GM18861 (cell line): Measurements from ENCODE around the gene OR4S1.
"Not testable (repeated sequence)": the region's sequence is repeated elsewhere in the genome, so short reads cannot be mapped to it uniquely, and the experiment has no call there.

Experiments used
- ATAC-seq: cut with Tn5 transposase; IDR thresholded peaks from one replicate; pipeline ENCODE4 v1.9.1; 2021; ENCODE audit not compliant: unreplicated experiment

Gene OR4S1, protein sequence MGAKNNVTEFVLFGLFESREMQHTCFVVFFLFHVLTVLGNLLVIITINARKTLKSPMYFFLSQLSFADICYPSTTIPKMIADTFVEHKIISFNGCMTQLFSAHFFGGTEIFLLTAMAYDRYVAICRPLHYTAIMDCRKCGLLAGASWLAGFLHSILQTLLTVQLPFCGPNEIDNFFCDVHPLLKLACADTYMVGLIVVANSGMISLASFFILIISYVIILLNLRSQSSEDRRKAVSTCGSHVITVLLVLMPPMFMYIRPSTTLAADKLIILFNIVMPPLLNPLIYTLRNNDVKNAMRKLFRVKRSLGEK

DNA sequence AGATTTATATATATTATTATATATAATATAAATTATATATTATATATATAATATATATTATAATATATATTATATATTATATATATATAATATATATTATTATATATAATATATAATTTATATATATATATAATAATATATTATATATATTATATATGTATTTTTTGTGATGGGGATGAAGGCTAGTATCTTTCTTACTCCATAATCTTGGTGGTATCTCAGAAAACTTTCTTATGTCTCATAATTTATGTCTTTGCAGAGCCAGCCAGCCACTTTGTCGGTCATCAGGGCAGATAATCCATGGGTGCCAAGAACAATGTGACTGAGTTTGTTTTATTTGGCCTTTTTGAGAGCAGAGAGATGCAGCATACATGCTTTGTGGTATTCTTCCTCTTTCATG lies at the start of gene OR4S1:
Gene OR4S1, plus strand, starts transcription at position 301 of the 400 bp plus-strand sequence. Its CDS starts 0 bp downstream, at position 301.
- no peak for ATAC-seq

DNA sequence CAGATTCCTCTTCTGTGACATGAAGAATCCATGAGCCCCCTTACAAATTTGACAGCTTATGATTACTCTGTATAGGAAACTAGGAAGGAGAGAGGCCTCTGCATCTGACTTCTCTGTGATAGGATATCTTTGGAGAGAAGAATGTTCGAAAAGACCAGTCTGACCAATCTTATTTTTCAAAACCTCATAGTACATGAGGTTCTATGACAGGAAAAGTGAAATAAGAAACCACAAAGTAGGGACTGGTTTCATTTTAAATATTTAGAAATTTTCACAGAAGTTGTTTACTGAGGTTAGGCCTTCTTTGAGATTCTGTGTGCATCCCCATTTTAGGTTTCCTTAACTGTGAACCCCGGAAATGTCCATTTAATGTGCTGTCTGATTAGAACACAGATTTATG lies 44.4 kb upstream of the OR4S1 start:
- ATAC-seq = no peak

DNA sequence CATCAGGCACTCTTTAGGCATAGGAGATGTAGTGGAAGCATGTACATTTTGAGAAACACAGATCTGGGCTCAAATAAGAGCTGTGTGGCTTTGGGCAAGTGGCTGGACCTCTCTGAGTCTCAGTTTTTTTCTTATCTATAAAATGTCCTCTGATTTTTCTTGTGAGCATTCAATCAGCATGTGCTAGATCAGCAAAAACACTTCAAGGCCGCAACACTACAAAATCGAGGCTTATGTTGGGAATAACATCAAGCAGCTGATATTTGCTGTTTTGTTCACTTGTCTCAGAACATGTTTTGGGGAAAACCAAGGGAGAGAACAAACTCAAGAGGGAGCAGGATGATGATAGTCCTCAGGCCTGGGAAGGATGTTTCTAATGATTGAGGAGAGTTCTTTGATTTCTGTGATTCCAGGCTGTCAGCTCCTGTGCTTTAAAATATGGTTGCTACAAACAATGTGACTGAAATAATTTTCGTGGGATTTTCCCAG lies 42.6 kb upstream of the OR4S1 start, which contains the start of gene OR4X1:
Gene OR4X1, plus strand, starts transcription at position 439 of the 489 bp plus-strand sequence. Its CDS starts 0 bp downstream, at position 439.
- no peak for ATAC-seq

DNA sequence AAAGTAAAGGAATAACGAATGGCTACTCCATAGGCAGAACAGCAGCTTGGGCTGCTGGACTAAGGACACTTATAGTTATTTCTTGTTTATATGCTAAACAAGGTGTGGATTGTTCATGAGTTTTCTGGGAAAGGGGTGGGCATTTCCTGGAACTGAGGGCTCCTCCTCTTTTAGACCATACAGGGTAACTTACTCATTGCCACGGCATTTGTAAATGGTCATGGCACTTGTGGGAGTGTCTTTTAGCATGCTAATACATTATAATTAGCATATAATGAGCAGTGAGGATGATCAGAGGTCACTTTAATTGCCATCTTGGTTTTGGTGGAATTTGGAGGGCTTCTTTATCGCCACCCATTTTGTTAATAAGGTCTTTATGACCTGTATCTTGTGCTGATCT lies 35.4 kb upstream of the OR4S1 start:
- no peak for ATAC-seq

DNA sequence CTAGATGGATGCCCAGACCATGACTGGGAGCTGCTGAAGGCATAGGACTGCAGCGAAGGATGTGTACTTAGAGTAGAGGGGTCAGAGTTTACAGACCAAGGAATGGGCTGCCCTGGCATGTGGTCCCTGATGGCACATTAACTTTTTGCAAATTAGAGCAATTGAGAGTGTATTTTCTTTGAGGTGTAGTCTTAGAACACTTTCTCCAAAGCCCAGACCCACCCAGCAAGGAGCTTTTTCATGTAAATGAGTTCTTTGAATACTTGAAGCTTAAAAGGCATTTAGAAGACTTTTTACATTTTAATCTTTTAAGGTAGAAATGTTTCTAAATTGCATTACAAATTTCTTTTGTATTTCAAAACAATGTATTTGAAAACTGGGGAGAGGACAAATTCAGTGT lies 33.4 kb upstream of the OR4S1 start:
- ATAC-seq = no peak

DNA sequence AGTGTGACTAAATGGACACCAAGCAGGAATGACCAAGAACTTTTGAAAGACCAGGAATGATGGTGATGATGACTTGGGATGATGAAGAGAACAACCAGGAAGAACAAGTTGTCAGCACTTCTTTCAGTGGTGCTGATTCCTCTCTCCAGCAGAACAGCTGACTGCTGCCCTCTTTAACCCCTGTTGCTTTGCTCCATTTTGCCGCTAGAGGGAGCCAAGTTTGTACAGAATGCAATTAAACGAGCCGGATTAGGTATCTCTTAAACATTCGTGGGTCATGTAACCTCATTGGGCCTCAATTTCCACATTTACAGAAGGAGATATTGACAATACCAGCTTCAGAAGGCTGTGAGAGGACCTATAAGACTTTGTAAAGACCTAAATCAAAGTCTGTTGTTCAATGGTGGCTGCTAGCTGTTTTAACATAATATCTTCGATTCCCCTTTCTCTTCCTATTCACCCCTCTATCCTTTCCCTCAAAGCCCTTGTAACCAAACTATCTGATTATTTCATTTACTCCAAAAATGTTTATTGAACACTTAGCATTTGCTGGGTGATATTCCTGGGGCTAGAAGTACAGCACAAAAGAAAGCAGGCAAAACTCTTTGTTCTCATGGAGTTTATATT lies 1.9 kb downstream of the OR4S1 start:
- ATAC-seq = no peak

DNA sequence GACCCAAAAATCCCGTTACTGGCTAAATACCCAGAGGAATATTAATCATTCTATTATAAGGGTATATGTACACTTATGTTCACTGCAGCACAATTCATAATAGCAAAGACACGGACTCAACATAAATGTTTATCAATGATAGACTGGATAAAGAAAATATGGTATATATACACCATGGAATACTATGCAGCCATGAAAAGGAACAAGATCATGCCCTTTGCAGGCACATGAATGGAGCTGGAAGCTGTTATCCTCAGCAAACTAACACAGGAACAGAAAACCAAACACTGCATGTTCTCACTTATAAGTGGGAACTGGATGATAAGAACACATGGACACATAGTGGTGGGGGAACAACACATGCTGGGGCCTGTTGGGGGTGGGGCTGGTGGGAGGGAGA lies 7.6 kb downstream of the OR4S1 start:
- not testable (repeated sequence) for ATAC-seq

DNA sequence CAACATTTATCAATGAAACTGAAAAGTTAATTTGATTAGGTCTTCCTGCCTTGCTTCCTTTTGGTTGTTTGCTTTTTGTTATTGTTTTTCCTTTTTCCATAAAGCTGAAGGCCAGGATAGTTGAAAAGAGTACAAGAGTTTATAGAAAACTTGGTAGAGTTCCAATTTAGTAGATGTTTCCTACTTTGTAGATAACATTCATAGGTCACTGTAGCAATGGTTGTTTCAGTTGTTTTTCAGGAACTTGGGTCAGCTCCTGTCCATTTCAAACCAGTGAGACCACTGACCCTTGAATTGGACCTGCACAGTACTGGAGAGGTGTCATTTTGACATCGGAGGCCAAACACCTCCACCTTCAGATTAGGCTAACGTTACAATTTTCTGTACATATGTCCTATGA lies 13.8 kb downstream of the OR4S1 start:
- ATAC-seq = not testable (repeated sequence)

DNA sequence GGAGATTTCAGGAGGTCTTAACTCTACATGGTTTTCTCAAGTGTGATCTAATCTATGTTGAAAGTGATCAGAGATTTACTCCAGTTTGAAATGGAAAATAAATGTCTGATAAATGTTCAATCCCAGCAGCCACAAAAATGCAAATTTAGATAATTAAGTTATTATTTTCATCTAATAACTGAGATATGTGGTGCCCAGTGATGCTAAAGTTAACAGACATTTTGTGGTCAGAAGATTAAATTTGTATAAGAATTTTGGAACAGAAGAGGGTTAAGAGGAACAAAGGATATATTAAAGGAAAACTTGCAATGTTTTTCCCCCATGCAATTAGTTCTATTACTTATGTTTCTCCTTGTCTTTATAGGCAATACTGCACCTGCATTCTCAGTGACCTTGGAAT lies 18.6 kb downstream of the OR4S1 start, which contains the start of gene OR4C3:
Gene OR4C3, plus strand, starts transcription at position 301 of the 400 bp plus-strand sequence. CDS start 102 bp downstream, outside the sequence.
- not testable (repeated sequence) for ATAC-seq

DNA sequence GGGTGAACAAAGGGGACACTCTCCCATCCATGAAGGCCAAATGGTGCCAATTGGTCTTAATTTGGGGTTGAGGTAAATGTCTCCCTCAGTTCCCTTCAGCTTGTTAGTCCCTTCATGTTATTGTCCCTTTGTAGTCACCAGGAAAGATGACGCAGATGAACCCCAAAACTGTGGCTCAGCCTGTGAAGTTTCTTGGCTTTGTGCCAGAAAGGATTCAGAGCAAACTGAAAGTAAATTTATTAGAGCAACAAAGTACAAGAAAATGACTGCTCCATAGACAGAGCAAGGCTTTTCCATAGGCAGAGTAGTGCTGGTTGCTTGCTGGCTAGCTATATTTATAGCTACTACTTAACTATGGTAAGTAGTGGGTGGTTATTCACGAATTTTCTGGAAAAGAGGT lies 35.4 kb downstream of the OR4S1 start:
- ATAC-seq = no peak

DNA sequence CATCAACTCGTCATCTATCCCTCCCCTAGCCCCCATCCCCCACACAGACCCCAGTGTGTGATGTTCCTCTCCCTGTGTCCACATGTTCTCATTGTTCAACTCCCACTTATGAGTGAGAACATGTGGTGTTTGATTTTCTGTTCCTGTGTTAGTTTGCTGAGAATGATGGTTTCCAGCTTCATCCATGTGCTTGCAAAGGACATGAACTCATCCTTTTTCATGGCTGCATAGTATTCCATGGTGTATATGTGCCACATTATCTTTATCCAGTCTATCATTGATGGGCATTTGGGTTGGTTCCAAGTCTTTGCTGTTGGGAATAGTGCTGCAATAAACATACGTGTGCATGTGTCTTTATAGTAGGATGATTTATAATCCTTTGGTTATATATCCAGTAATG lies 36.5 kb downstream of the OR4S1 start:
- not testable (repeated sequence) for ATAC-seq

DNA sequence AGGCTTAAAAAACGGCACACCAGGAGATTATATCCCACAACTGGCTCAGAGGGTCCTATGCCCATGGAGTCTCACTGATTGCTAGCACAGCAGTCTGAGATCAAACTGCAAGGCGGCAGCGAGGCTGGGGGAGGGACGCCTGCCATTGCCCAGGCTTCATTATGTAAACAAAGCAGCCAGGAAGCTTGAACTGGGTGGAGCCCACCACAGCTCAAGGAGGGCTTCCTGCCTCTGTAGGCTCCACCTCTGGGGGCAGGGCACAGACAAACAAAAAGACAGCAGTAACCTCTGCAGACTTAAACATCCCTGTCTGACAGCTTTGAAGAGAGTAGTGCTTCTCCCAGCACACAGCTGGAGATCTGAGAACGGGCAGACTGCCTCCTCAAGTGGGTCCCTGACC lies 40.3 kb downstream of the OR4S1 start:
- ATAC-seq = not testable (repeated sequence)

DNA sequence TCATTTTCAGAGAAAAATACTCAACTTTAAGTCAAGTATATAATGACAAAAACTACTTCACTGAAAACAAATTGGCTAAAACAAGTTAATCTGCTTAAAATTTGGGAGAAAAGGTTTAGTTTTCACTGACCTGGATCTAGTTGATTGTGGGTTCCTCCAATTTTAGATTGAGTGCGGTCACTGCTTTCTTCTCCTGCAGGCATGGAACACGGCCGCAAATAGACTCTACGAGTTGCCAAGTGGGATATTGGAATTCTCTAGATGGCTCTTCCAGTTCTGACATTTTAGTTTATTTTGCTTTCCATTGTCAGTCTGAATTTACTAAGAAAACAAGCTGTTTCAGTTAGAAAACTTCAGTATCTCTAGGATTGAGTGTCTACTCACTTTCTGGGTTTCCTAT lies 48.0 kb downstream of the OR4S1 start:
- ATAC-seq = no peak

DNA sequence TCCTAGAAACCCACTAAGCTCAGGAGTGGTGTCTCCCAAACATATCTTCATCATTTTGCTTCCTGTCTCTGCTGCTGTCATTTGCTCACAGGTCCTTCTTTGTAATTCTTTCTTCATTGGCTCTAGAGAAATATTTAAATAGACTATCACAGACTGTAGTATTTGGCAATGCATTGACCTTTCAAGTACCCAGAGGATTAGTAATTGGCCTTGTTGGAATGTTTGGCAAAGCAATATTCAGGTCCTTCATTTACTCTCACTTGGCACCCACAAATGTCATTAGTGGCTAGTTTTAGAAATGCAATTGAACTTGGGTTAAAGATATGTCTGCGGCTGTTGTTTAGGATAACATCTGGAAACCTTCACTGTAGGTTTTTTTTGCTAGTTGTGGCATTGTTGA lies 48.7 kb downstream of the OR4S1 start:
- no peak for ATAC-seq
